ENCODE measurements around the gene PTMA.
"Not testable (repeated sequence)": the region's sequence is repeated elsewhere in the genome, so short reads cannot be mapped to it uniquely, and the experiment has no call there.

Gene PTMA

DNA sequence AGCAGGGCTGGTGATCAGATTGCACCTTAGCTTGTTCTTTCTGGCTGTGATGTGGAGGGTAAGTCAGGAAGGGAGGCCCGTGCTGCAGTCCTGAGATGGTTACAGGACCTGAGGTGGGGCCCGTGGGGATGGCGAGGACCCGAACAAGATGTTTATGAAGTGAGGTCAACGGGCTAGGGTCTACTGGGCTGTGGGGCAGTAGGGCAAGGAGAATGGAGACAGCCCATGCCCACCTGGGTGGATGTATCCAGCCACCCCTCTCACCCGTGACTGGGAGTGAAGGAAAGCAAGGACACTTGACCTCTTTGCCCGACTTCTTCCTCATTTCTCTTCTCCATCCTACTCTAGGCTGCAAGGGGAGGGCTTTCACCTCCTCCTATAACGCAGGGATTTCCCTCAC lies 18.0 kb downstream of the PTMA start:
- in situ Hi-C loops (cut with HindIII; ENCODE audit: low sequenced_read_pairs) = no loop called here
- DNase-seq (ENCODE audit: low read depth) = no peak
- TF ChIP-seq, protein P1, sequence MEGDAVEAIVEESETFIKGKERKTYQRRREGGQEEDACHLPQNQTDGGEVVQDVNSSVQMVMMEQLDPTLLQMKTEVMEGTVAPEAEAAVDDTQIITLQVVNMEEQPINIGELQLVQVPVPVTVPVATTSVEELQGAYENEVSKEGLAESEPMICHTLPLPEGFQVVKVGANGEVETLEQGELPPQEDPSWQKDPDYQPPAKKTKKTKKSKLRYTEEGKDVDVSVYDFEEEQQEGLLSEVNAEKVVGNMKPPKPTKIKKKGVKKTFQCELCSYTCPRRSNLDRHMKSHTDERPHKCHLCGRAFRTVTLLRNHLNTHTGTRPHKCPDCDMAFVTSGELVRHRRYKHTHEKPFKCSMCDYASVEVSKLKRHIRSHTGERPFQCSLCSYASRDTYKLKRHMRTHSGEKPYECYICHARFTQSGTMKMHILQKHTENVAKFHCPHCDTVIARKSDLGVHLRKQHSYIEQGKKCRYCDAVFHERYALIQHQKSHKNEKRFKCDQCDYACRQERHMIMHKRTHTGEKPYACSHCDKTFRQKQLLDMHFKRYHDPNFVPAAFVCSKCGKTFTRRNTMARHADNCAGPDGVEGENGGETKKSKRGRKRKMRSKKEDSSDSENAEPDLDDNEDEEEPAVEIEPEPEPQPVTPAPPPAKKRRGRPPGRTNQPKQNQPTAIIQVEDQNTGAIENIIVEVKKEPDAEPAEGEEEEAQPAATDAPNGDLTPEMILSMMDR (IDR thresholded peaks at IDR 0.05; ENCODE audit: low read depth, low read length, missing control alignments) = no peak
- H3K4me3 ChIP-seq (ENCODE audit: low read depth, low read length) = no peak overlapping the region

DNA sequence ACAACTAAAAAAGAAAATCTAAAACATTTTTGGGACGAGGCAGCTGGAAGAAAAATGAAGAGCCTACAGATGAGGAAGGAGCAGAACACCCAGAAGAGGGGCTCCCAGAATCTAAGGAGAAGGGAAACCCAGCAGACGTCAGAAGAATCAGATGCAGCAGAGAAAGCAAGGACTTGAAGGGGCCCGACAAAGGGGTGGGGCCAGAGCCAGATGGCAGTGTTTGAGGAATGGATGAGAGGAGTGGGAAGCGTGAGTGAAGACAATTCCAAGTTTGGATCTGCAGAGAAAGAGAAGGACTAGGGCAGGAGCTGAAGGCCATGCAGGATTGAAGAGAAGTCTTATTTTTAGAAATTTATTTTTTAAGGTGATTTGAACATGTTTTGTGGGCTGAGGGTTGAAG lies 19.3 kb downstream of the PTMA start:
- in situ Hi-C loops (cut with HindIII; ENCODE audit: low sequenced_read_pairs) = no loop called here
- no peak overlapping the region for H3K4me3 ChIP-seq (ENCODE audit: low read depth, low read length)
- TF ChIP-seq, protein P1 (IDR thresholded peaks at IDR 0.05; ENCODE audit: low read depth, low read length, missing control alignments) = no peak
- DNase-seq (ENCODE audit: low read depth) = no peak

DNA sequence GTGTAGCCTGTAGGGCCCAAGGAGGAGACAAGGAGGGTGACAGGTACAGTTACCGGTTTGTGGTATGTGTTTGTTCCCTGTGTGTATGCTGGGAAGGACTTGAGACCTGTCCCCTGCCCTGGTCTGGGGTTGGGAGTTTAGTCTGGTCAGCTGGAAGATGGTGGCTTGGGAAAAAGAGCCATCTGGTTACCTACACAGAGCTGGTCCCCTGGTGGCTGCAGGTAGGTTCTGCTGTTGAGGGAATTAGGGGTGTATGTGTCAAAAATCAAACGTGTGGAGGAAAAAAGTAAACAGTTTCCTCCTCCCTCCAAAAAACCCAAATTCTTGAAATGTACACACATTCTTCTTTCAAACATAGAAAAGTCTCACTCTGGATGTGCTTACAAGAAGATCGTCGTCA lies 24.3 kb downstream of the PTMA start:
- TF ChIP-seq, protein P1 (IDR thresholded peaks at IDR 0.05; ENCODE audit: low read depth, low read length, missing control alignments) = no peak
- DNase-seq (ENCODE audit: low read depth) = no peak
- no peak overlapping the region for H3K4me3 ChIP-seq (ENCODE audit: low read depth, low read length)
- in situ Hi-C loops (cut with HindIII; ENCODE audit: low sequenced_read_pairs) = no loop called here

- in situ Hi-C loops (cut with HindIII; ENCODE audit: low sequenced_read_pairs) = no loop called here
- TF ChIP-seq, protein P1 (IDR thresholded peaks at IDR 0.05; ENCODE audit: low read depth, low read length, missing control alignments) = no peak
- H3K4me3 ChIP-seq (ENCODE audit: low read depth, low read length) = no peak overlapping the region
- DNase-seq (ENCODE audit: low read depth) = no peak
Measured at GRCh38 chr2:231737761-231738160, 29.4 kb downstream of the PTMA start.

DNA sequence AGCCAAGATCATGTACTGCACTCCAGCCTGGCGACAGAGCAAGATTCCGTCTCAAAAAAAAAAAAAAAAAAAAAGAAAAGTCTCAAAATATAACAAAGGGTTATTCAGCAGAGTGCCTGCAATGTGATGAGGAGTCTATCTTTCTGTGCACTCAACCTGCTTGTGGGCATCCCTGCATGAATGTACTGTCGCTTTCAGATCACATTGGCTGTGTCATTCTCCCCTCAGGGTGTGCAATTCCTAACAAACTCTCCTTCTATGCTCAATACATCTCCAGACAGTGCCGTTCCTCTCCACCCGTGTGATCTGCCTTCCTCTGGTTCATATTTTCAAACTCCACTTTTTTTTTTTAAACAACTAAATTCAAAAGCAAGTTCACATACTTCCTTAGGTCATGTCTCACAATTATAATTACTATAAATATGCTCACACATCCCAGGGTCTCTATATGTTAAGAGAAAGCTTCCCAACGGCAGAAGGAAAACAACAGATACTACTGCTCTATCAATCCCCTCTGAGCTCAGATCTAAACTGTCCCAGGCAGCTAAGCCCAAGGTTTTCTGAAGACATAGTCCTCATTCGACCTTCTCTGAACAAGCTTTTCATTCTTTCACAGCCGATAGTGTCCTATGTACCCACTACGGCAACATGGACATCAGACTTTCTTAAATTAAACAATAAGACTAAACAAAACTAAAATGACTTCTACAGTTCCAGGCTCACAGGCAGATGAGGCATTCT lies 35.2 kb downstream of the PTMA start:
- TF ChIP-seq, protein P1 (IDR thresholded peaks at IDR 0.05; ENCODE audit: low read depth, low read length, missing control alignments) = no peak
- DNase-seq (ENCODE audit: low read depth) = no peak
- no peak overlapping the region for H3K4me3 ChIP-seq (ENCODE audit: low read depth, low read length)
- in situ Hi-C loops (cut with HindIII; ENCODE audit: low sequenced_read_pairs) = no loop called here

GRCh38 chr2:231745303-231746038 lies 37.1 kb downstream of the PTMA start:
- no peak overlapping the region for H3K4me3 ChIP-seq (ENCODE audit: low read depth, low read length)
- DNase-seq (ENCODE audit: low read depth) = no peak
- in situ Hi-C loops (cut with HindIII; ENCODE audit: low sequenced_read_pairs) = no loop called here
- TF ChIP-seq, protein P1 (IDR thresholded peaks at IDR 0.05; ENCODE audit: low read depth, low read length, missing control alignments) = no peak

DNA sequence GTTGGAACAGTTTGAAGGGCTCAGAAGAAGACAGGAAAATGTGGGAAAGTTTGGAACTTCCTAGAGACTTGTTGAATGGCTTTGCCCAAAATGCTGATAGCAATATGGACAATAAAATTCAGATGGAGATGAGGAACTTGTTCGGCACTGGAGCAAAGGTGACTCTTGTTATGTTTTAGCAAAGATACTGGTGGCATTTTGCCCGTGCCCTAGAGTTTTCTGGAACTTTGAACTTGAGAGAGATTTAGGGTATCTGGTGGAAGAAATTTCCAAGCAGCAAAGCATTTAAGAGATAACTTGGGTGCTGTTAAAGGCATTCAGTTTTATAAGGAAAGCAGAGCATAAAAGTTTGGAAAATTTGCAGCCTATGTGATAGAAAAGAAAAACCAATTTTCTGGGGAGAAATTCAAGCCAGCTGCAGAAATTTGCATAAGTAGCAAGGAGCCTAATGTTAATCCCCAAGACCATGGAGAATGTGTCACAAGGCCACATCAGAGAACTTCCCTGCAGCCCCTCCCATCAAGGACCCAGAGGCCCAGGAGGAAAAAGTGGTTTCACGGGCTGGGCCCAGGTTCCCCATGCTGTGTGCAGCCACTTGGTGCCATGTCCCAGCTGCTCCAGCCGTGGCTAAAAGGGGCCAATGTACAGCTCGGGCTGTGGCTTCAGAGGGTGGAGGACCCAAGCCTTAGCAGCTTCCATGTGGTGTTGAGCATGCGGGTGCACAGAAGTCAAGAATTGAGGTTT lies 40.0 kb downstream of the PTMA start:
- DNase-seq (ENCODE audit: low read depth); in situ Hi-C loops (cut with HindIII; ENCODE audit: low sequenced_read_pairs): not testable (repeated sequence)

GRCh38 chr2:231749016-231749415 lies 40.7 kb downstream of the PTMA start:
- in situ Hi-C loops (cut with HindIII; ENCODE audit: low sequenced_read_pairs); H3K4me3 ChIP-seq (ENCODE audit: low read depth, low read length); DNase-seq (ENCODE audit: low read depth): not testable (repeated sequence)

More for the DNA sequence above, 40.0 kb downstream of the PTMA start:
- not testable (repeated sequence) for H3K4me3 ChIP-seq (ENCODE audit: low read depth, low read length)
